B cell (primary cell): Measurements from ENCODE around the gene SLC17A8. TPM values are rescaled to one million over a fixed set of nuclear protein-coding genes. Genes with fewer than 3 reads are reported as not detected.
"Not testable (repeated sequence)": the region's sequence is repeated elsewhere in the genome, so short reads cannot be mapped to it uniquely, and the experiment has no call there.

ENCODE experiments used
- ATAC-seq: fragments of 200-7000 bp; cut with Tn5 transposase; one replicate; pipeline ENCODE4 v1.10.0; 2021; ENCODE audit warnings: low read depth, mild to moderate bottlenecking, moderate number of reproducible peaks, moderate library complexity
- CTCF ChIA-PET: fragments of 350-600 bp; sonication (Branson Sonifier 250); formaldehyde crosslinking; loops from one replicate; lab custom pipeline; 2021; ENCODE audit warnings: antibody characterized with exemption, inconsistent platforms; lab: Charles Lee
- POLR2A ChIA-PET: fragments of 350-600 bp; sonication (Branson Sonifier 250); formaldehyde crosslinking; loops from one replicate; lab custom pipeline; 2021; ENCODE audit warnings: antibody characterized with exemption; lab: Charles Lee
- DNase-seq: peaks from one replicate; pipeline ENCODE4 v3.0.0; 2013
- H2AFZ ChIP-seq: 2 replicates; pipeline ENCODE4 v1.6.1; 2012; ENCODE audit warnings: mild to moderate bottlenecking, low read depth, low read length; ENCODE audit not compliant: insufficient read depth, poor library complexity, severe bottlenecking
- H3K27ac ChIP-seq, 2 donors: 1 replicate in 1 of 2; 2 replicates in 1 of 2; pipeline ENCODE4 v1.5.1; 2012 to 2013; ENCODE audit warnings: low read length in 2 of 2, mild to moderate bottlenecking in 2 of 2, moderate library complexity in 1 of 2
- H3K27me3 ChIP-seq, 4 experiments: fragments of 200-600 bp in 1 of 4; sonication (generic) in 1 of 4; replicated peaks in 1 of 4; 1 replicate in 2 of 4; 2 replicates in 2 of 4; pipeline versions ENCODE4 v1.6.1 to v1.7.0; 2013 to 2016; ENCODE audit warnings: low read length in 3 of 4, mild to moderate bottlenecking in 2 of 4, mixed read lengths in 1 of 4, moderate library complexity in 1 of 4; ENCODE audit not compliant: insufficient read depth in 4 of 4, control insufficient read depth in 3 of 4; ENCODE audit errors: control extremely low read depth in 1 of 4
- H3K36me3 ChIP-seq, 2 experiments: replicated peaks in 1 of 2; 1 replicate in 1 of 2; 2 replicates in 1 of 2; pipeline versions ENCODE4 v1.6.1 to v1.7.1; 2013; ENCODE audit warnings: low read length in 1 of 2; ENCODE audit not compliant: insufficient read depth in 2 of 2, control insufficient read depth in 1 of 2; ENCODE audit errors: control extremely low read depth in 1 of 2, extremely low read depth in 1 of 2
- H3K4me1 ChIP-seq, 2 donors: fragments of 200-600 bp in 1 of 2; sonication (generic) in 1 of 2; 1 replicate in 1 of 2; 2 replicates in 1 of 2; pipeline versions ENCODE4 v1.5.1 to v1.6.1; 2013 to 2017; ENCODE audit warnings: low read length in 2 of 2; ENCODE audit not compliant: control insufficient read depth in 2 of 2, insufficient read depth in 2 of 2
- H3K4me2 ChIP-seq: replicated peaks from 2 replicates; pipeline ENCODE3; 2012; ENCODE audit warnings: mild to moderate bottlenecking, low read depth, low read length; ENCODE audit not compliant: poor library complexity, severe bottlenecking
- H3K4me3 ChIP-seq, 5 experiments: fragments of 200-600 bp in 1 of 5; sonication (generic) in 1 of 5; 1 replicate in 3 of 5; 2 replicates in 2 of 5; pipeline versions ENCODE4 v1.5.1 to v1.7.0; 2011 to 2016; ENCODE audit warnings: low read length in 4 of 5, mild to moderate bottlenecking in 4 of 5, low read depth in 2 of 5, control low read depth in 1 of 5, moderate library complexity in 1 of 5; ENCODE audit not compliant: insufficient read depth in 1 of 5; ENCODE audit errors: control extremely low read depth in 1 of 5, extremely low read depth in 1 of 5
- H3K79me2 ChIP-seq: fragments of 200-600 bp; sonication (generic); one replicate; pipeline ENCODE4 v1.6.0; 2016; ENCODE audit warnings: low read length; ENCODE audit not compliant: control insufficient read depth, insufficient read depth
- H3K9ac ChIP-seq: fragments of 200-600 bp; sonication (generic); 2 replicates; pipeline ENCODE4 v1.6.1; 2017; ENCODE audit warnings: mild to moderate bottlenecking, low read length, moderate library complexity
- H3K9me3 ChIP-seq, 3 donors: one replicate each; pipeline versions ENCODE4 v1.6.1 to v1.7.1; 2013; ENCODE audit warnings: low read length in 2 of 3; ENCODE audit not compliant: control insufficient read depth in 2 of 3, insufficient read depth in 1 of 3; ENCODE audit errors: control extremely low read depth in 1 of 3
- H4K20me1 ChIP-seq: 2 replicates; pipeline ENCODE4 v1.6.0; 2012; ENCODE audit warnings: mild to moderate bottlenecking, low read length; ENCODE audit not compliant: insufficient read depth, control insufficient read depth, poor library complexity, severe bottlenecking
- H3K27ac Mint-ChIP-seq: one replicate; pipeline ENCODE4 v1.8.0; 2021; ENCODE audit warnings: mixed read lengths
- H3K27me3 Mint-ChIP-seq: one replicate; pipeline ENCODE4 v1.8.0; 2021; ENCODE audit warnings: mixed read lengths
- H3K4me1 Mint-ChIP-seq: one replicate; pipeline ENCODE4 v1.8.0; 2021; ENCODE audit warnings: mixed read lengths
- H3K4me3 Mint-ChIP-seq: one replicate; pipeline ENCODE4 v1.8.0; 2021; ENCODE audit warnings: mixed read lengths
- H3K9me3 Mint-ChIP-seq: one replicate; pipeline ENCODE4 v1.8.0; 2022; ENCODE audit warnings: mixed read lengths; ENCODE audit not compliant: insufficient read depth
- CTCF ChIP-seq: fragments of 200-600 bp; IDR thresholded peaks from one replicate; pipeline ENCODE4 v1.8.0; 2022; ENCODE audit warnings: antibody characterized with exemption, mild to moderate bottlenecking
- EZH2 ChIP-seq: IDR thresholded peaks from 2 replicates; pipeline ENCODE4 v1.6.1; 2012; ENCODE audit warnings: borderline replicate concordance, low read depth, mild to moderate bottlenecking, moderate library complexity, low read length; ENCODE audit not compliant: insufficient read depth, poor library complexity, severe bottlenecking
- WGBS: methylation state at CpG from one replicate; pipeline ENCODE4 v1.1.5; 2013; ENCODE audit warnings: missing lambda C conversion rate; ENCODE audit not compliant: insufficient coverage; 5-methylcytosine and 5-hydroxymethylcytosine counted together
- intact Hi-C: fragments of 100-400 bp; cut with micrococcal nuclease; formaldehyde crosslinking; loops from one replicate; pipeline ENCODE4 v1.10.0; 2022
- polyA plus RNA-seq: library from polyadenylated mRNA; depleted of rRNA; stranded (reverse); fragments of >200 nt; gene quantifications from 2 replicates; pipeline ENCODE4 v1.2.3, GENCODE V29; 2012
- total RNA-seq, 2 donors: library from RNA; stranded (reverse); fragments of 120-200 nt in 1 of 2; gene quantifications; 1 replicate in 1 of 2; 2 replicates in 1 of 2; pipeline versions ENCODE4 v1.2.3 to v1.2.4, GENCODE V29; 2013 to 2022

Gene SLC17A8
- total and polyA plus RNA-seq, 2 donors (not counting 1 experiment from before 2014, with no cell fraction given) = not detected

GRCh38 chr12:100426145-100426544 is 69.3 kb downstream of the SLC17A8 start:
- no peak overlapping the region for H3K27ac Mint-ChIP-seq
- ATAC-seq (no peak), DNase-seq (no peak)
- peaks cover 11% of the 10 kb centered on the region for H3K27me3 Mint-ChIP-seq
- Histone ChIP-seq H3K27ac (no peak overlapping the region), H2AFZ (no peak overlapping the region), H3K79me2 (no peaks in the 10 kb centered on the region), H3K4me1 (no peaks in the 10 kb centered on the region), H4K20me1 (no peaks in the 10 kb centered on the region), H3K27me3 (no peaks in the 10 kb centered on the region), H3K4me3 (no peak overlapping the region), H3K9ac (no peak overlapping the region), H3K9me3 (no peaks in the 10 kb centered on the region), H3K36me3 (no peaks in the 10 kb centered on the region), H3K4me2 (no peak overlapping the region)
- no CpG with 5 or more reads among the region's 1 CpG for WGBS
- ChIA-PET CTCF (no interaction called here), POLR2A (no interaction called here)
- intact Hi-C loops = no loop called here
- no peak for TF ChIP-seq CTCF
- TF ChIP-seq EZH2 = no peak
- H3K4me1 Mint-ChIP-seq = no peaks in the 10 kb centered on the region
- no peak overlapping the region for H3K4me3 Mint-ChIP-seq
- H3K9me3 Mint-ChIP-seq = peaks cover 12% of the 10 kb centered on the region

GRCh38 chr12:100427078-100427477 is 70.2 kb downstream of the SLC17A8 start:
- intact Hi-C loops = no loop called here
- Histone ChIP-seq H3K27me3 (no peaks in the 10 kb centered on the region), H3K4me1 (no peaks in the 10 kb centered on the region), H3K9me3 (no peaks in the 10 kb centered on the region), H3K4me3 (no peak overlapping the region), H3K36me3 (no peaks in the 10 kb centered on the region), H2AFZ (no peak overlapping the region), H3K79me2 (no peaks in the 10 kb centered on the region), H4K20me1 (no peaks in the 10 kb centered on the region), H3K9ac (no peak overlapping the region), H3K4me2 (no peak overlapping the region), H3K27ac (no peak overlapping the region)
- POLR2A ChIA-PET = no interaction called here
- no peak for DNase-seq
- Mint-ChIP-seq H3K27ac (no peak overlapping the region), H3K4me3 (no peak overlapping the region), H3K27me3 (peaks cover 11% of the 10 kb centered on the region), H3K9me3 (peaks cover 12% of the 10 kb centered on the region), H3K4me1 (no peaks in the 10 kb centered on the region)
- CTCF ChIA-PET = no interaction called here
- TF ChIP-seq CTCF = no peak
- TF ChIP-seq EZH2 = no peak
- WGBS = 92% methylated on average over 3 of the region's 3 CpGs
- no peak for ATAC-seq

GRCh38 chr12:100430251-100430650 is 73.4 kb downstream of the SLC17A8 start:
- H3K4me2 ChIP-seq, H3K27ac Mint-ChIP-seq, CTCF ChIA-PET, H3K4me3 Mint-ChIP-seq, H3K4me1 Mint-ChIP-seq, H3K9me3 ChIP-seq, ATAC-seq, DNase-seq, H3K9me3 Mint-ChIP-seq, H3K9ac ChIP-seq, H4K20me1 ChIP-seq, H2AFZ ChIP-seq, H3K4me3 ChIP-seq, H3K36me3 ChIP-seq, POLR2A ChIA-PET, H3K27ac ChIP-seq, H3K27me3 Mint-ChIP-seq, H3K79me2 ChIP-seq, intact Hi-C loops, H3K27me3 ChIP-seq, H3K4me1 ChIP-seq: not testable (repeated sequence)
- 97% methylated on average over 27 of the region's 32 CpGs for WGBS
